ENCODE data around the gene CSRNP2.

CSRNP2 gene

GRCh38 chr12:51025836-51026638 is 57.4 kb downstream of the CSRNP2 start, which contains the start of gene SLC11A2:
Gene SLC11A2 (minus strand): TSS chr12:51026384. CDS start chr12:51010728, 15,656 bp downstream.
- H2AFZ ChIP-seq (ENCODE audit: low read depth, low read length) = peak within 1 kb of the TSS; percentile 50
- peaks cover 5% of the 10 kb centered on the region for H4K20me1 ChIP-seq (ENCODE audit: insufficient read depth, low read length)
- H3K4me1 ChIP-seq (ENCODE audit: low read length) = peaks cover 46% of the 10 kb centered on the region
- H3K36me3 ChIP-seq (replicated peaks; ENCODE audit: low read depth, low read length) = peaks cover 4% of the 10 kb centered on the region
- H3K9ac ChIP-seq (ENCODE audit: low read length) = peak within 1 kb of the TSS; percentile 79
- H3K9me3 ChIP-seq (ENCODE audit: insufficient read depth, low read length) = no peaks in the 10 kb centered on the region
- peak within 1 kb of the TSS; percentile 83 for H3K4me2 ChIP-seq (ENCODE audit: low read length)
- peak within 1 kb of the TSS; percentile 78 for H3K27ac ChIP-seq (ENCODE audit: low read length)
- TF ChIP-seq CTCF (IDR thresholded peaks at IDR 0.05; ENCODE audit: low read depth, low read length) = no peak
- no peak for TF ChIP-seq EZH2phosphoT487 (IDR thresholded peaks at IDR 0.05; ENCODE audit: low read depth)
- H3K79me2 ChIP-seq (ENCODE audit: low read length) = peaks cover 51% of the 10 kb centered on the region
- H3K27me3 ChIP-seq (ENCODE audit: low read depth, low read length) = peaks cover 4% of the 10 kb centered on the region; the same call in 1 of the 2 replicates
- H3K4me3 ChIP-seq (ENCODE audit: low read length) = peak within 1 kb of the TSS; percentile 89

- TF ChIP-seq CTCF (IDR thresholded peaks at IDR 0.05; ENCODE audit: low read depth, low read length) (no peak), EZH2phosphoT487 (IDR thresholded peaks at IDR 0.05; ENCODE audit: low read depth) (no peak)
- H3K4me2 ChIP-seq (ENCODE audit: low read length) = peak overlapping the region; percentile 83
Observed at GRCh38 chr12:51025338-51025835, 58.0 kb downstream of the CSRNP2 start.

GRCh38 chr12:51023625-51024382 is 59.6 kb downstream of the CSRNP2 start:
- H3K4me2 ChIP-seq (ENCODE audit: low read length) = peak overlapping the region; percentile 83
- peaks cover 4% of the 10 kb centered on the region for H3K36me3 ChIP-seq (replicated peaks; ENCODE audit: low read depth, low read length)
- H3K4me1 ChIP-seq (ENCODE audit: low read length) = peaks cover 46% of the 10 kb centered on the region
- H3K79me2 ChIP-seq (ENCODE audit: low read length) = peaks cover 74% of the 10 kb centered on the region
- H2AFZ ChIP-seq (ENCODE audit: low read depth, low read length) = no peak overlapping the region
- H3K9me3 ChIP-seq (ENCODE audit: insufficient read depth, low read length) = no peaks in the 10 kb centered on the region
- peaks cover 3% of the 10 kb centered on the region; the same call in 1 of the 2 replicates for H3K27me3 ChIP-seq (ENCODE audit: low read depth, low read length)
- peak overlapping the region; percentile 79 for H3K9ac ChIP-seq (ENCODE audit: low read length)
- H4K20me1 ChIP-seq (ENCODE audit: insufficient read depth, low read length) = peaks cover 7% of the 10 kb centered on the region
- peak overlapping the region; percentile 78 for H3K27ac ChIP-seq (ENCODE audit: low read length)
- TF ChIP-seq CTCF (IDR thresholded peaks at IDR 0.05; ENCODE audit: low read depth, low read length) (no peak), EZH2phosphoT487 (IDR thresholded peaks at IDR 0.05; ENCODE audit: low read depth) (no peak)
- peak overlapping the region; percentile 89 for H3K4me3 ChIP-seq (ENCODE audit: low read length)

More at GRCh38 chr12:51025338-51025835, 58.0 kb downstream of the CSRNP2 start:
- Histone ChIP-seq H3K27me3 (ENCODE audit: low read depth, low read length) (peaks cover 4% of the 10 kb centered on the region; the same call in 1 of the 2 replicates), H3K4me3 (ENCODE audit: low read length) (peak overlapping the region; percentile 89), H4K20me1 (ENCODE audit: insufficient read depth, low read length) (peaks cover 5% of the 10 kb centered on the region), H2AFZ (ENCODE audit: low read depth, low read length) (peak overlapping the region; percentile 20; the same call in 1 of the 2 replicates), H3K9ac (ENCODE audit: low read length) (peak overlapping the region; percentile 79), H3K79me2 (ENCODE audit: low read length) (peaks cover 58% of the 10 kb centered on the region), H3K27ac (ENCODE audit: low read length) (peak overlapping the region; percentile 78), H3K4me1 (ENCODE audit: low read length) (peaks cover 46% of the 10 kb centered on the region), H3K36me3 (replicated peaks; ENCODE audit: low read depth, low read length) (peaks cover 4% of the 10 kb centered on the region), H3K9me3 (ENCODE audit: insufficient read depth, low read length) (no peaks in the 10 kb centered on the region)

Data from OCI-LY3 (cell line).